Spleen (tissue), 7 donors: ENCODE results near the gene ADAMTS14.

ENCODE experiments used
- CTCF ChIP-seq, 11 experiments: fragments of 200-600 bp in 7 of 11; fragments of 450-650 bp in 4 of 11; sonication (generic) in 4 of 11; IDR thresholded peaks in 8 of 11; conservative IDR thresholded peaks in 3 of 11; 1 replicate in 7 of 11; 2 replicates in 4 of 11; pipeline versions ENCODE4 v1.4.0 to v1.8.0; 2016 to 2021; ENCODE audit warnings: antibody characterized with exemption in 11 of 11, inconsistent platforms in 4 of 11, mild to moderate bottlenecking in 1 of 11
- POLR2A ChIP-seq, 3 donors: fragments of 450-650 bp; IDR thresholded peaks; one replicate each; pipeline ENCODE4 v1.5.1; 2017; ENCODE audit warnings: antibody characterized with exemption in 3 of 3, mild to moderate bottlenecking in 1 of 3
- donor health status: DM: no; HTN: no; CAD: no; lungs with moderate emphysema.
- donor health status: DM: no; HTN: no; CAD: no.
- donor health status: DM: no; HTN: no; CAD: no.

- no peak for TF ChIP-seq CTCF (IDR thresholded peaks at IDR 0.05 in 8 of 11, conservative IDR thresholded peaks at IDR 0.05 in 3 of 11)
- no peak for TF ChIP-seq POLR2A (IDR thresholded peaks at IDR 0.05)
Observed at GRCh38 chr10:70650104-70650503, 22.2 kb upstream of the ADAMTS14 start.
